ENCODE results near the gene IL4. TPM values are rescaled to one million over a fixed set of nuclear protein-coding genes. Genes with fewer than 3 reads are reported as not detected.

The IL4 gene
- total RNA-seq, 4 donors from 2014 or later, result not detected

- no peak for TF ChIP-seq CTCF (IDR thresholded peaks at IDR 0.05; ENCODE audit: low read depth)
Measured at GRCh38 chr5:132692632-132692967, 18.8 kb downstream of the IL4 start.

- no peak for TF ChIP-seq CTCF (IDR thresholded peaks at IDR 0.05; ENCODE audit: low read depth)
Measured at GRCh38 chr5:132695956-132696355, 22.2 kb downstream of the IL4 start.

- TF ChIP-seq CTCF (IDR thresholded peaks at IDR 0.05; ENCODE audit: low read depth), result no peak
Measured at GRCh38 chr5:132704875-132705274, 31.1 kb downstream of the IL4 start.

- TF ChIP-seq CTCF (IDR thresholded peaks at IDR 0.05; ENCODE audit: low read depth), result no peak
Measured at GRCh38 chr5:132708645-132709044, 34.9 kb downstream of the IL4 start.

- no peak for TF ChIP-seq CTCF (IDR thresholded peaks at IDR 0.05; ENCODE audit: low read depth)
Measured at GRCh38 chr5:132714456-132715307, 40.9 kb downstream of the IL4 start.

GRCh38 chr5:132718544-132719312 is 44.9 kb downstream of the IL4 start:
- no peak for TF ChIP-seq CTCF (IDR thresholded peaks at IDR 0.05; ENCODE audit: low read depth)

- no peak for TF ChIP-seq CTCF (IDR thresholded peaks at IDR 0.05; ENCODE audit: low read depth)
Measured at GRCh38 chr5:132725745-132726144, 52.0 kb downstream of the IL4 start.
